ENCODE measurements around the gene LRRN2. TPM values are rescaled to one million over a fixed set of nuclear protein-coding genes. Genes with fewer than 3 reads are reported as not detected.
A peak's percentile ranks its signal among the peaks of the same experiment; 100 is the strongest.

The LRRN2 gene
- total RNA-seq, 1 experiment from 2014 or later, result 2.0 TPM

DNA sequence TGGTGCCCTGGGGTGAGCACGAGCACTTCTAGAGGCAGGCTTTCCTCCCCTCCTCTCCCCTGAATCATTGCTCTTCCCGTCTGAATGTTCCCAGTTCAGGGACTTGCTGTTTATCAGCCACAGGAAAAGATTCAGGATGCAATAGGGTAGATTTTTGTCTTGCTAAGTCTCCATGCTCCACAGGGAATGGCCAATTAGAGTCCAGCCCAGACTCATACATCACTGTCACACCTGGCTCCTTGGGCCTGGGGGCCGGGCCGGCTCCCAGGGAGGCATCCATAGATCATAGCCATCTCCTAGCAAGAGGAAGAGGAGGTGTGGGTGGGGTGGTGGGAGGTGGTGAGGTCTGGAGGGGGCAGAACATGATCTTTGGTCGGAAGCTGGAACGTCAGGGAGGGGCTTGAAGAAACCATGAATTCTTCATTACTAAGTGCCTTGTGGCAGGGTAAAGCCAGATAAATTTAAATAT lies 83.4 kb downstream of the LRRN2 start:
- in situ Hi-C loops (cut with HindIII; ENCODE audit: low pct_unique_long_range_greater_than_20kb, low sequenced_read_pairs), result no loop called here
- intact Hi-C loops (cut with micrococcal nuclease; ENCODE audit: unreplicated experiment), result no loop called here
- no peaks in the 10 kb centered on the region for H3K36me3 ChIP-seq (ENCODE audit: control insufficient read depth, insufficient read depth, low read length)
- ChIA-PET POLR2A (interaction anchor here (1.1 kb wide), 1 partner anchor 13 kb away, joined by 5 read pairs; no protein-coding TSS in a partner anchor), CTCF (interaction anchor here (0.7 kb wide), 1 partner anchor 19 kb away, joined by 3 read pairs; no protein-coding TSS in a partner anchor)
- DNase-seq (ENCODE audit: low read depth, low spot score), result no peak
- H3K4me1 ChIP-seq (ENCODE audit: control insufficient read depth, insufficient read depth, low read length), result no peaks in the 10 kb centered on the region
- no peak for ATAC-seq
- no TSS peak for BruUV-seq (replicated peaks)
- no peak overlapping the region for H3K4me3 ChIP-seq (ENCODE audit: low read depth in 2 of 2, low read length in 2 of 2)
- no peaks in the 10 kb centered on the region for H3K27me3 ChIP-seq (ENCODE audit: control insufficient read depth, insufficient read depth, low read length)
- H3K9me3 ChIP-seq (ENCODE audit: control insufficient read depth, insufficient read depth, low read depth, low read length), result no peaks in the 10 kb centered on the region
- no peak overlapping the region for H3K27ac ChIP-seq (ENCODE audit: low read length)
- no peak for TF ChIP-seq POLR2AphosphoS5 (IDR thresholded peaks at IDR 0.05; ENCODE audit: low read depth, low read length)
- TF ChIP-seq, protein P1, sequence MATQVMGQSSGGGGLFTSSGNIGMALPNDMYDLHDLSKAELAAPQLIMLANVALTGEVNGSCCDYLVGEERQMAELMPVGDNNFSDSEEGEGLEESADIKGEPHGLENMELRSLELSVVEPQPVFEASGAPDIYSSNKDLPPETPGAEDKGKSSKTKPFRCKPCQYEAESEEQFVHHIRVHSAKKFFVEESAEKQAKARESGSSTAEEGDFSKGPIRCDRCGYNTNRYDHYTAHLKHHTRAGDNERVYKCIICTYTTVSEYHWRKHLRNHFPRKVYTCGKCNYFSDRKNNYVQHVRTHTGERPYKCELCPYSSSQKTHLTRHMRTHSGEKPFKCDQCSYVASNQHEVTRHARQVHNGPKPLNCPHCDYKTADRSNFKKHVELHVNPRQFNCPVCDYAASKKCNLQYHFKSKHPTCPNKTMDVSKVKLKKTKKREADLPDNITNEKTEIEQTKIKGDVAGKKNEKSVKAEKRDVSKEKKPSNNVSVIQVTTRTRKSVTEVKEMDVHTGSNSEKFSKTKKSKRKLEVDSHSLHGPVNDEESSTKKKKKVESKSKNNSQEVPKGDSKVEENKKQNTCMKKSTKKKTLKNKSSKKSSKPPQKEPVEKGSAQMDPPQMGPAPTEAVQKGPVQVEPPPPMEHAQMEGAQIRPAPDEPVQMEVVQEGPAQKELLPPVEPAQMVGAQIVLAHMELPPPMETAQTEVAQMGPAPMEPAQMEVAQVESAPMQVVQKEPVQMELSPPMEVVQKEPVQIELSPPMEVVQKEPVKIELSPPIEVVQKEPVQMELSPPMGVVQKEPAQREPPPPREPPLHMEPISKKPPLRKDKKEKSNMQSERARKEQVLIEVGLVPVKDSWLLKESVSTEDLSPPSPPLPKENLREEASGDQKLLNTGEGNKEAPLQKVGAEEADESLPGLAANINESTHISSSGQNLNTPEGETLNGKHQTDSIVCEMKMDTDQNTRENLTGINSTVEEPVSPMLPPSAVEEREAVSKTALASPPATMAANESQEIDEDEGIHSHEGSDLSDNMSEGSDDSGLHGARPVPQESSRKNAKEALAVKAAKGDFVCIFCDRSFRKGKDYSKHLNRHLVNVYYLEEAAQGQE (IDR thresholded peaks at IDR 0.05; ENCODE audit: insufficient read depth in 1 of 2, low read depth in 2 of 2, low read length in 1 of 2), result no peak
- no peak for TF ChIP-seq TCF7L2 (IDR thresholded peaks at IDR 0.05; ENCODE audit: low read depth, low read length)
- no peak for TF ChIP-seq SIN3A (IDR thresholded peaks at IDR 0.05; ENCODE audit: borderline replicate concordance, insufficient read depth, low read depth, low read length)
- TF ChIP-seq, protein P2, sequence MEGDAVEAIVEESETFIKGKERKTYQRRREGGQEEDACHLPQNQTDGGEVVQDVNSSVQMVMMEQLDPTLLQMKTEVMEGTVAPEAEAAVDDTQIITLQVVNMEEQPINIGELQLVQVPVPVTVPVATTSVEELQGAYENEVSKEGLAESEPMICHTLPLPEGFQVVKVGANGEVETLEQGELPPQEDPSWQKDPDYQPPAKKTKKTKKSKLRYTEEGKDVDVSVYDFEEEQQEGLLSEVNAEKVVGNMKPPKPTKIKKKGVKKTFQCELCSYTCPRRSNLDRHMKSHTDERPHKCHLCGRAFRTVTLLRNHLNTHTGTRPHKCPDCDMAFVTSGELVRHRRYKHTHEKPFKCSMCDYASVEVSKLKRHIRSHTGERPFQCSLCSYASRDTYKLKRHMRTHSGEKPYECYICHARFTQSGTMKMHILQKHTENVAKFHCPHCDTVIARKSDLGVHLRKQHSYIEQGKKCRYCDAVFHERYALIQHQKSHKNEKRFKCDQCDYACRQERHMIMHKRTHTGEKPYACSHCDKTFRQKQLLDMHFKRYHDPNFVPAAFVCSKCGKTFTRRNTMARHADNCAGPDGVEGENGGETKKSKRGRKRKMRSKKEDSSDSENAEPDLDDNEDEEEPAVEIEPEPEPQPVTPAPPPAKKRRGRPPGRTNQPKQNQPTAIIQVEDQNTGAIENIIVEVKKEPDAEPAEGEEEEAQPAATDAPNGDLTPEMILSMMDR (IDR thresholded peaks at IDR 0.05), result no peak

DNA sequence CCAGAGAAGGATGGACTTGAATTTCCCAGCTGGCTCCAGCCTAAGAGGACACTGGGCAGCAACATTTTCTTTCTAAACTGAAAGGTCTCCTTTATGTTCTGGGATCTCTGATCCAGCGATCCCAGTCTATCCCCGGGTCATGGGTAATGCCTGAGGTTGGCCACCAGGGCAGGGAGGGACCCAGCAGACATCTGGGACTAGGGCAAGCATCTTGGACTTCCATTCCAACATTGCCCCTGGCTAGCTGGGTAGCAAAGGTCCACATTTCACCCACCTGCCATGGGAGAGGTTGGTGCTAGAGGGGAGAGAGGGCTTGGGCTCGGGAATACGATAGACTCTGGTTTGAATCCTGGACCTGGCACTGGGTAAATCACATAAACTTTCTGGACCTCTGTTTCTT lies 84.6 kb downstream of the LRRN2 start:
- Histone ChIP-seq H3K4me1 (ENCODE audit: control insufficient read depth, insufficient read depth, low read length) (no peaks in the 10 kb centered on the region), H3K9me3 (ENCODE audit: control insufficient read depth, insufficient read depth, low read depth, low read length) (no peaks in the 10 kb centered on the region), H3K4me3 (ENCODE audit: low read depth in 2 of 2, low read length in 2 of 2) (no peak overlapping the region), H3K27ac (ENCODE audit: low read length) (no peak overlapping the region), H3K36me3 (ENCODE audit: control insufficient read depth, insufficient read depth, low read length) (no peaks in the 10 kb centered on the region), H3K27me3 (ENCODE audit: control insufficient read depth, insufficient read depth, low read length) (no peaks in the 10 kb centered on the region)
- ATAC-seq (peak; percentile 85; the same call in 1 of the 2 replicates), DNase-seq (ENCODE audit: low read depth, low spot score) (no peak)
- no peak for TF ChIP-seq POLR2AphosphoS5 (IDR thresholded peaks at IDR 0.05; ENCODE audit: low read depth, low read length)
- TF ChIP-seq TCF7L2 (IDR thresholded peaks at IDR 0.05; ENCODE audit: low read depth, low read length), result no peak
- ChIA-PET POLR2A (no interaction called here), CTCF (no interaction called here)
- in situ Hi-C loops (cut with HindIII; ENCODE audit: low pct_unique_long_range_greater_than_20kb, low sequenced_read_pairs), result no loop called here
- BruUV-seq (replicated peaks), result no TSS peak
- intact Hi-C loops (cut with micrococcal nuclease; ENCODE audit: unreplicated experiment), result no loop called here

DNA sequence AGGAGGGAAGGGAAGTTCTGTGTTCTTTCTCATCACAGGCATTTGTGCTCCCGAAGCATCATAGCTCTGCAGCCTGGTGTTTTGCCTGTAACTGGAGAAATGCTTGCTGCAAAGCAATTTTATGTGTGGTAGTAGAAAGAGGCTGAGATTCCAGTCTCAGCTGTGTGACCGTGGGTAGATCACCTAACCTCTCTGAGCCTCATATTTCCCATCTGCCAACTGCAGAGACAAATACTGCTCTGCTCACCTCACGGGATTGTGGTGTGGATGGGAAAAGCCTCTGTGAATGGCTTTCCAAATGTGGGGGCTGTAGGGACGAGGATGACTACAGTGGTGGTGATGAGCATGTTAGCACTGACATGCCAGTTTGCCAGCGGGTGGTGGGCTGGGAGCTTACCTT lies 85.3 kb downstream of the LRRN2 start:
- Histone ChIP-seq H3K4me1 (ENCODE audit: control insufficient read depth, insufficient read depth, low read length) (no peaks in the 10 kb centered on the region), H3K4me3 (ENCODE audit: low read depth in 2 of 2, low read length in 2 of 2) (no peak overlapping the region), H3K36me3 (ENCODE audit: control insufficient read depth, insufficient read depth, low read length) (no peaks in the 10 kb centered on the region), H3K9me3 (ENCODE audit: control insufficient read depth, insufficient read depth, low read depth, low read length) (no peaks in the 10 kb centered on the region), H3K27ac (ENCODE audit: low read length) (no peak overlapping the region), H3K27me3 (ENCODE audit: control insufficient read depth, insufficient read depth, low read length) (no peaks in the 10 kb centered on the region)
- intact Hi-C loops (cut with micrococcal nuclease; ENCODE audit: unreplicated experiment), result no loop called here
- no peak for ATAC-seq
- CTCF ChIA-PET, result interaction anchor here (0.6 kb wide), 1 partner anchor 203 kb away, joined by 4 read pairs; no protein-coding TSS in a partner anchor
- DNase-seq (ENCODE audit: low read depth, low spot score), result no peak
- no TSS peak for BruUV-seq (replicated peaks)
- no peak for TF ChIP-seq SIN3A (IDR thresholded peaks at IDR 0.05; ENCODE audit: borderline replicate concordance, insufficient read depth, low read depth, low read length)
- TF ChIP-seq, protein P2 (IDR thresholded peaks at IDR 0.05), result no peak
- POLR2A ChIA-PET, result no interaction called here
- in situ Hi-C loops (cut with HindIII; ENCODE audit: low pct_unique_long_range_greater_than_20kb, low sequenced_read_pairs), result no loop called here
